NCI-H510A (cell line): ENCODE measurements around the gene LGR4.
"Not testable (repeated sequence)": the region's sequence is repeated elsewhere in the genome, so short reads cannot be mapped to it uniquely, and the experiment has no call there.

Source experiments
- DNase-seq: peaks from one replicate; lab custom pipeline; 2025; lab: John Stamatoyannopoulos, UW

Gene LGR4

GRCh38 chr11:27348340-27348873 lies 124.2 kb downstream of the LGR4 start:
- DNase-seq: no peak

- DNase-seq: no peak
Measured at GRCh38 chr11:27347359-27348339, 124.9 kb downstream of the LGR4 start.

DNA sequence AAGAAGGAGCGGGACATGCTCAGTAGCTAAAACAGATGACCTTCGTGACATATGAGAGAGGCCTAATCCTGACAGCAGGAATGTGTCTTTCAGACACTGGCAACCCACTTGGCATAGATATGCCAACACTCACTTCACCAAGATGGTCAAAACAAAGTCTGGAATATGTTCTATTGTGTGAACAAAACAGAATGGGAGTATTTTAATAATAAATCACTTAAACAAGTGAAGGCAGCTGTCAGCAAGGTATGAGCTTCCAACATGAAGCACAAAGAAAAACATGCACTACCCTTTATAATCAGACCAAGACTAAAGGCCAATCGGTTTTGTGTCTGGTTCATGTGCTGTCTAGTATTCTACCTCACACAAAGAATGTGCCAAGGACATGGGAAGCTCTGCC lies 132.6 kb downstream of the LGR4 start:
- no peak for DNase-seq

GRCh38 chr11:27334764-27335163 lies 137.8 kb downstream of the LGR4 start:
- not testable (repeated sequence) for DNase-seq

- no peak for DNase-seq
Measured at GRCh38 chr11:27331981-27332380, 140.6 kb downstream of the LGR4 start.

DNA sequence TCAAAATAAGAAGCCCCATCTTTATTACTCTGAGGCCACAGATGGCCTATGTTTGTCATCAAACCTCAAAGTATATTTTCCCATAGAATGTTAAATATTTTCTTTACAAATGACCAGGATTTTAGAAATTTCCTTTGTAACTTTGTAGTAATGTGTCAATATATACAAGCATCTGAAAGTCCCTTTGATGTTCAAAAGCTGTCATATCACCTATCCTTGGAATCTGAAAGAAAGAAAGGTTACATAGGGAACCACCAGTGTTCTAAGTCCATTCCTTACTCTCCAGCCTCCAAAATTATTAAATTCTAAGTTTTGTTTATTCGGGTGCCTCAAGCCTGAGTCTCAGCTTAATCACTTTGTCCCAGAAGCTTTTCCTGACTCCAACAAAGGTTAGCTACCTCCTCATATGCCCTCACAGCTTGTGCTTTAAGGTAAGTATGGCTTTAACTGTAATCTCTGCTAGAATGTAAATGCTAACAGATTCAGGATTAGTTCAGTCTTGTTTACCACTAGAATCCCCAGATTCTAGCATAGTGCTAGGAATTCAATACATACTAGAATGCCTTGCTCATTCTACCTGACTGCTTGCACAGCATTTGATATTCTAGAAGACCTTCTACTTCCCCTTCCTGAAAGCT lies 141.8 kb downstream of the LGR4 start:
- DNase-seq: no peak

- DNase-seq: no peak
Measured at GRCh38 chr11:27329867-27330632, 142.5 kb downstream of the LGR4 start.

GRCh38 chr11:27328614-27329013 lies 144.0 kb downstream of the LGR4 start:
- no peak for DNase-seq

- DNase-seq: not testable (repeated sequence)
Measured at GRCh38 chr11:27327064-27327463, 145.5 kb downstream of the LGR4 start.

GRCh38 chr11:27322196-27322595 lies 150.4 kb downstream of the LGR4 start:
- not testable (repeated sequence) for DNase-seq

GRCh38 chr11:27321340-27321739 lies 151.2 kb downstream of the LGR4 start:
- DNase-seq: peak; percentile 7

- DNase-seq: no peak
Measured at GRCh38 chr11:27319072-27319471, 153.5 kb downstream of the LGR4 start.

DNA sequence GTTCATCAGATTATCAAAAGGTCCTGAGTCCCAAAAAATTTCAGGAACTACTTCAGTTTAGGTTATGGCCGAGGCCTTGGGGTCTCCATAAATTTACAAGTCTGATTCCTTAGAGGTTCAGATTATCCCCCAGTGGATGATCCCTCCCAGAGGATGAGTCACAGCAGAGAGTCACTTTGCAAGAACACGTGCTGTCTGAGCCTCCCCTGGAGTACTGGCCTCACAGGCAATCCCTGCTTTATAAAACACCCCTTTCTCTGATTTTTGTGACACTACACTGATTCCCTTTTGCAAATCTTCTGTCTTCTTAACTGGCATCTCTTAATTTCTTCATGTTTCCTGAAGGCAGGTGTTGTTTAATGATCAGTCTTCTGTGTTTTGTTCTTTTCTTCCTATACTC lies 154.8 kb downstream of the LGR4 start:
- no peak for DNase-seq
